HG03196 (cell line): ENCODE data around the gene RBM28.
"Not testable (repeated sequence)": the region's sequence is repeated elsewhere in the genome, so short reads cannot be mapped to it uniquely, and the experiment has no call there.

Experiments used
- ATAC-seq: cut with Tn5 transposase; IDR thresholded peaks from one replicate; pipeline ENCODE4 v1.9.1; 2021; ENCODE audit not compliant: unreplicated experiment

Gene RBM28

GRCh38 chr7:128298004-128298403 lies 45.7 kb downstream of the RBM28 start:
- not testable (repeated sequence) for ATAC-seq

- ATAC-seq, result no peak
Observed at GRCh38 chr7:128287556-128287955, 56.2 kb downstream of the RBM28 start.

- ATAC-seq, result no peak
Observed at GRCh38 chr7:128284102-128284501, 59.6 kb downstream of the RBM28 start.

- ATAC-seq, result no peak
Observed at GRCh38 chr7:128281605-128282380, 61.9 kb downstream of the RBM28 start.

GRCh38 chr7:128280451-128280850 lies 63.3 kb downstream of the RBM28 start:
- not testable (repeated sequence) for ATAC-seq

GRCh38 chr7:128279124-128279713 lies 64.5 kb downstream of the RBM28 start:
- ATAC-seq, result no peak

- ATAC-seq, result no peak
Observed at GRCh38 chr7:128278366-128278765, 65.3 kb downstream of the RBM28 start.

GRCh38 chr7:128275681-128276080 lies 68.0 kb downstream of the RBM28 start:
- no peak for ATAC-seq

GRCh38 chr7:128274884-128275603 lies 68.7 kb downstream of the RBM28 start:
- ATAC-seq, result no peak

- ATAC-seq, result no peak
Observed at GRCh38 chr7:128274246-128274883, 69.3 kb downstream of the RBM28 start.

GRCh38 chr7:128271942-128272481 lies 71.7 kb downstream of the RBM28 start:
- no peak for ATAC-seq

- no peak for ATAC-seq
Observed at GRCh38 chr7:128271471-128271941, 72.2 kb downstream of the RBM28 start.

GRCh38 chr7:128270826-128271272 lies 72.9 kb downstream of the RBM28 start:
- ATAC-seq, result no peak

GRCh38 chr7:128268233-128268632 lies 75.5 kb downstream of the RBM28 start:
- no peak for ATAC-seq

GRCh38 chr7:128267595-128267924 lies 76.1 kb downstream of the RBM28 start:
- no peak for ATAC-seq

GRCh38 chr7:128266883-128267594 lies 76.7 kb downstream of the RBM28 start:
- no peak for ATAC-seq

- no peak for ATAC-seq
Observed at GRCh38 chr7:128266529-128266882, 77.2 kb downstream of the RBM28 start.

GRCh38 chr7:128265906-128266300 lies 77.8 kb downstream of the RBM28 start:
- no peak for ATAC-seq

- no peak for ATAC-seq
Observed at GRCh38 chr7:128265156-128265905, 78.4 kb downstream of the RBM28 start.

- ATAC-seq, result no peak
Observed at GRCh38 chr7:128264477-128264876, 79.2 kb downstream of the RBM28 start.
